ENCODE measurements around the gene KLK3. TPM values are rescaled to one million over a fixed set of nuclear protein-coding genes. Genes with fewer than 3 reads are reported as not detected.

The KLK3 gene
- total and polyA plus RNA-seq, 2 of the 8 experiments (the other 6 are each of a cell fraction or from before 2014, with no cell fraction given) = 0.08 TPM; not detected in 1

- H4K5ac ChIP-seq (ENCODE audit: insufficient read length, low read depth, low read length) = no peak overlapping the region
- no peak overlapping the region for H3K9ac ChIP-seq (replicated peaks in 1 of 4; ENCODE audit: extremely low read depth in 1 of 4, low read depth in 3 of 4, low read length in 3 of 4)
- H2AFZ ChIP-seq (ENCODE audit: low read length) = no peak overlapping the region
- H2BK12ac ChIP-seq (ENCODE audit: low read depth, low read length) = peak overlapping the region; percentile 43; the same call in 1 of the 2 replicates
- no peak overlapping the region for H4K91ac ChIP-seq (replicated peaks; ENCODE audit: insufficient read length, low read length)
- H2BK120ac ChIP-seq (replicated peaks; ENCODE audit: low read depth, low read length) = no peak overlapping the region
- no peak overlapping the region for H3K27ac ChIP-seq (ENCODE audit: low read depth, low read length)
- H3K14ac ChIP-seq (ENCODE audit: insufficient read length) = no peak overlapping the region
- H3K23ac ChIP-seq (ENCODE audit: insufficient read length) = no peak overlapping the region
- H3K4ac ChIP-seq (replicated peaks; ENCODE audit: insufficient read length, low read depth, low read length) = no peak overlapping the region
- H3K36me3 ChIP-seq (ENCODE audit: control insufficient read depth in 2 of 4, insufficient read depth in 4 of 4, low read length in 3 of 4) = no peaks in the 10 kb centered on the region
- H4K8ac ChIP-seq (ENCODE audit: extremely low read depth, insufficient read depth, low read length) = no peak overlapping the region
- no peaks in the 10 kb centered on the region for H3K79me1 ChIP-seq (ENCODE audit: low read depth, low read length)
- FAIRE-seq (no peak), DNase-seq (ENCODE audit: low read depth in 1 of 2, low spot score in 2 of 2) (no peak)
- no peak overlapping the region for H2BK5ac ChIP-seq (ENCODE audit: low read depth, low read length)
- ChIA-PET CTCF (ENCODE audit: partially characterized antibody) (interaction anchor here (1.0 to 2.7 kb wide), 4 partner anchors 9 to 206 kb away, joined by 4 to 12 read pairs (median 8); no protein-coding TSS in a partner anchor), POLR2A (ENCODE audit: partially characterized antibody) (interaction anchor here (1.6 kb wide), 1 partner anchor 87 kb away, joined by 5 read pairs; no protein-coding TSS in a partner anchor)
- no peaks in the 10 kb centered on the region; the same call in 1 of the 2 replicates for H3K23me2 ChIP-seq (ENCODE audit: low read depth, low read length)
- no peaks in the 10 kb centered on the region for H3K79me2 ChIP-seq (ENCODE audit: control insufficient read depth in 1 of 2, insufficient read depth in 2 of 2, low read length in 2 of 2)
- no peaks in the 10 kb centered on the region for H3K4me1 ChIP-seq (replicated peaks in 1 of 4; ENCODE audit: control insufficient read depth in 3 of 4, insufficient read depth in 4 of 4, low read length in 3 of 4)
- H2BK20ac ChIP-seq (ENCODE audit: low read length) = no peak overlapping the region
- no peak overlapping the region for H2BK15ac ChIP-seq (ENCODE audit: low read length)
- H3K9me3 ChIP-seq (ENCODE audit: insufficient read depth in 2 of 2, low read depth in 1 of 2, low read length in 1 of 2) = peaks cover 23 to 30% of the 10 kb centered on the region in 2 experiments
- H3K18ac ChIP-seq (ENCODE audit: extremely low read depth, low read length) = no peak overlapping the region
- peaks cover 0 to 4% (median under 1%) of the 10 kb centered on the region in 4 experiments; a peak in 2 of 7 replicates for H3K27me3 ChIP-seq (replicated peaks in 1 of 4; ENCODE audit: control insufficient read depth in 3 of 4, extremely low read depth in 1 of 4, insufficient read depth in 3 of 4, low read length in 3 of 4)
- H3K56ac ChIP-seq (replicated peaks; ENCODE audit: insufficient read length, low read depth, low read length) = no peak overlapping the region
- H4K20me1 ChIP-seq (replicated peaks in 1 of 2; ENCODE audit: control insufficient read depth in 1 of 2, insufficient read depth in 2 of 2, low read length in 2 of 2) = no peaks in the 10 kb centered on the region
- no peak overlapping the region for H3K4me3 ChIP-seq (ENCODE audit: extremely low read depth in 1 of 4, insufficient read depth in 2 of 4, low read depth in 3 of 4, low read length in 4 of 4)
- 75% methylated on average over 5 of the region's 5 CpGs; no CpG with 5 or more reads in 1 of the 2 experiments for WGBS, 2 experiments (ENCODE audit: extremely low coverage in 1 of 2, insufficient coverage in 1 of 2, insufficient read length in 1 of 2, insufficient replicate concordance in 2 of 2, low coverage in 1 of 2, low lambda C conversion rate in 2 of 2, missing lambda C conversion rate in 1 of 2)
- no peak overlapping the region for H2AK5ac ChIP-seq (ENCODE audit: low read depth, low read length)
- H3K4me2 ChIP-seq (ENCODE audit: insufficient read depth in 1 of 2, low read depth in 2 of 2, low read length in 2 of 2) = no peak overlapping the region
- TF ChIP-seq SIN3A (conservative IDR thresholded peaks at IDR 0.05 in 1 of 2, IDR thresholded peaks at IDR 0.05 in 1 of 2; ENCODE audit: low read depth in 1 of 2, low read length in 2 of 2) = no peak
- no peak for TF ChIP-seq YY1 (IDR thresholded peaks at IDR 0.05; ENCODE audit: low read depth, low read length)
- TF ChIP-seq ATF2 (IDR thresholded peaks at IDR 0.05; ENCODE audit: low read length) = no peak
- no peak for TF ChIP-seq CBX5 (IDR thresholded peaks at IDR 0.05; ENCODE audit: low read depth, low read length)
- no peak for TF ChIP-seq MAFK (IDR thresholded peaks at IDR 0.05; ENCODE audit: low read depth, low read length)
- TF ChIP-seq BRCA1 (IDR thresholded peaks at IDR 0.05; ENCODE audit: low read depth, low read length) = no peak
- TF ChIP-seq TAF7 (optimal IDR thresholded peaks at IDR 0.05; ENCODE audit: borderline replicate concordance, low read depth, low read length) = no peak
- TF ChIP-seq KDM5A (IDR thresholded peaks at IDR 0.05; ENCODE audit: low read length) = no peak
- TF ChIP-seq NRF1 (IDR thresholded peaks at IDR 0.05; ENCODE audit: low read depth, low read length) = no peak
- TF ChIP-seq CEBPB (IDR thresholded peaks at IDR 0.05; ENCODE audit: low read depth, low read length) = no peak
- no peak for TF ChIP-seq BACH1 (IDR thresholded peaks at IDR 0.05; ENCODE audit: low read length)
Observed at GRCh38 chr19:50890422-50891252, 35.9 kb downstream of the KLK3 start.

All from H1 (cell line).